B cell (primary cell): ENCODE data around the gene SPINDOC. TPM values are rescaled to one million over a fixed set of nuclear protein-coding genes. Genes with fewer than 3 reads are reported as not detected.

ENCODE experiments used
- ATAC-seq: fragments of 200-7000 bp; cut with Tn5 transposase; one replicate; pipeline ENCODE4 v1.10.0; 2021; ENCODE audit warnings: low read depth, mild to moderate bottlenecking, moderate number of reproducible peaks, moderate library complexity
- CTCF ChIA-PET: fragments of 350-600 bp; sonication (Branson Sonifier 250); formaldehyde crosslinking; loops from one replicate; lab custom pipeline; 2021; ENCODE audit warnings: antibody characterized with exemption, inconsistent platforms; lab: Charles Lee
- POLR2A ChIA-PET: fragments of 350-600 bp; sonication (Branson Sonifier 250); formaldehyde crosslinking; loops from one replicate; lab custom pipeline; 2021; ENCODE audit warnings: antibody characterized with exemption; lab: Charles Lee
- DNase-seq: peaks from one replicate; pipeline ENCODE4 v3.0.0; 2013
- H2AFZ ChIP-seq: 2 replicates; pipeline ENCODE4 v1.6.1; 2012; ENCODE audit warnings: mild to moderate bottlenecking, low read depth, low read length; ENCODE audit not compliant: insufficient read depth, poor library complexity, severe bottlenecking
- H3K27ac ChIP-seq, 2 donors: 1 replicate in 1 of 2; 2 replicates in 1 of 2; pipeline ENCODE4 v1.5.1; 2012 to 2013; ENCODE audit warnings: low read length in 2 of 2, mild to moderate bottlenecking in 2 of 2, moderate library complexity in 1 of 2
- H3K27me3 ChIP-seq, 4 experiments: fragments of 200-600 bp in 1 of 4; sonication (generic) in 1 of 4; replicated peaks in 1 of 4; 1 replicate in 2 of 4; 2 replicates in 2 of 4; pipeline versions ENCODE4 v1.6.1 to v1.7.0; 2013 to 2016; ENCODE audit warnings: low read length in 3 of 4, mild to moderate bottlenecking in 2 of 4, mixed read lengths in 1 of 4, moderate library complexity in 1 of 4; ENCODE audit not compliant: insufficient read depth in 4 of 4, control insufficient read depth in 3 of 4; ENCODE audit errors: control extremely low read depth in 1 of 4
- H3K36me3 ChIP-seq, 2 experiments: replicated peaks in 1 of 2; 1 replicate in 1 of 2; 2 replicates in 1 of 2; pipeline versions ENCODE4 v1.6.1 to v1.7.1; 2013; ENCODE audit warnings: low read length in 1 of 2; ENCODE audit not compliant: insufficient read depth in 2 of 2, control insufficient read depth in 1 of 2; ENCODE audit errors: control extremely low read depth in 1 of 2, extremely low read depth in 1 of 2
- H3K4me1 ChIP-seq, 2 donors: fragments of 200-600 bp in 1 of 2; sonication (generic) in 1 of 2; 1 replicate in 1 of 2; 2 replicates in 1 of 2; pipeline versions ENCODE4 v1.5.1 to v1.6.1; 2013 to 2017; ENCODE audit warnings: low read length in 2 of 2; ENCODE audit not compliant: control insufficient read depth in 2 of 2, insufficient read depth in 2 of 2
- H3K4me2 ChIP-seq: replicated peaks from 2 replicates; pipeline ENCODE3; 2012; ENCODE audit warnings: mild to moderate bottlenecking, low read depth, low read length; ENCODE audit not compliant: poor library complexity, severe bottlenecking
- H3K4me3 ChIP-seq, 5 experiments: fragments of 200-600 bp in 1 of 5; sonication (generic) in 1 of 5; 1 replicate in 3 of 5; 2 replicates in 2 of 5; pipeline versions ENCODE4 v1.5.1 to v1.7.0; 2011 to 2016; ENCODE audit warnings: low read length in 4 of 5, mild to moderate bottlenecking in 4 of 5, low read depth in 2 of 5, control low read depth in 1 of 5, moderate library complexity in 1 of 5; ENCODE audit not compliant: insufficient read depth in 1 of 5; ENCODE audit errors: control extremely low read depth in 1 of 5, extremely low read depth in 1 of 5
- H3K79me2 ChIP-seq: fragments of 200-600 bp; sonication (generic); one replicate; pipeline ENCODE4 v1.6.0; 2016; ENCODE audit warnings: low read length; ENCODE audit not compliant: control insufficient read depth, insufficient read depth
- H3K9ac ChIP-seq: fragments of 200-600 bp; sonication (generic); 2 replicates; pipeline ENCODE4 v1.6.1; 2017; ENCODE audit warnings: mild to moderate bottlenecking, low read length, moderate library complexity
- H3K9me3 ChIP-seq, 3 donors: one replicate each; pipeline versions ENCODE4 v1.6.1 to v1.7.1; 2013; ENCODE audit warnings: low read length in 2 of 3; ENCODE audit not compliant: control insufficient read depth in 2 of 3, insufficient read depth in 1 of 3; ENCODE audit errors: control extremely low read depth in 1 of 3
- H4K20me1 ChIP-seq: 2 replicates; pipeline ENCODE4 v1.6.0; 2012; ENCODE audit warnings: mild to moderate bottlenecking, low read length; ENCODE audit not compliant: insufficient read depth, control insufficient read depth, poor library complexity, severe bottlenecking
- H3K27ac Mint-ChIP-seq: one replicate; pipeline ENCODE4 v1.8.0; 2021; ENCODE audit warnings: mixed read lengths
- H3K27me3 Mint-ChIP-seq: one replicate; pipeline ENCODE4 v1.8.0; 2021; ENCODE audit warnings: mixed read lengths
- H3K4me1 Mint-ChIP-seq: one replicate; pipeline ENCODE4 v1.8.0; 2021; ENCODE audit warnings: mixed read lengths
- H3K4me3 Mint-ChIP-seq: one replicate; pipeline ENCODE4 v1.8.0; 2021; ENCODE audit warnings: mixed read lengths
- H3K9me3 Mint-ChIP-seq: one replicate; pipeline ENCODE4 v1.8.0; 2022; ENCODE audit warnings: mixed read lengths; ENCODE audit not compliant: insufficient read depth
- CTCF ChIP-seq: fragments of 200-600 bp; IDR thresholded peaks from one replicate; pipeline ENCODE4 v1.8.0; 2022; ENCODE audit warnings: antibody characterized with exemption, mild to moderate bottlenecking
- EZH2 ChIP-seq: IDR thresholded peaks from 2 replicates; pipeline ENCODE4 v1.6.1; 2012; ENCODE audit warnings: borderline replicate concordance, low read depth, mild to moderate bottlenecking, moderate library complexity, low read length; ENCODE audit not compliant: insufficient read depth, poor library complexity, severe bottlenecking
- WGBS: methylation state at CpG from one replicate; pipeline ENCODE4 v1.1.5; 2013; ENCODE audit warnings: missing lambda C conversion rate; ENCODE audit not compliant: insufficient coverage; 5-methylcytosine and 5-hydroxymethylcytosine counted together
- intact Hi-C: fragments of 100-400 bp; cut with micrococcal nuclease; formaldehyde crosslinking; loops from one replicate; pipeline ENCODE4 v1.10.0; 2022
- polyA plus RNA-seq: library from polyadenylated mRNA; depleted of rRNA; stranded (reverse); fragments of >200 nt; gene quantifications from 2 replicates; pipeline ENCODE4 v1.2.3, GENCODE V29; 2012
- total RNA-seq, 2 donors: library from RNA; stranded (reverse); fragments of 120-200 nt in 1 of 2; gene quantifications; 1 replicate in 1 of 2; 2 replicates in 1 of 2; pipeline versions ENCODE4 v1.2.3 to v1.2.4, GENCODE V29; 2013 to 2022

SPINDOC gene
- total and polyA plus RNA-seq, 2 donors (not counting 1 experiment from before 2014, with no cell fraction given), result 10.5 to 23.9 TPM

- H4K20me1 ChIP-seq, result no peaks in the 10 kb centered on the region
- H3K79me2 ChIP-seq, result no peaks in the 10 kb centered on the region
- no peaks in the 10 kb centered on the region for H3K4me1 Mint-ChIP-seq
- no peaks in the 10 kb centered on the region for H3K36me3 ChIP-seq
- H3K4me2 ChIP-seq, result no peak overlapping the region
- H3K4me1 ChIP-seq, result no peaks in the 10 kb centered on the region
- no peaks in the 10 kb centered on the region for H3K9me3 ChIP-seq
- ChIA-PET CTCF (interaction anchor here (1.1 kb wide), 1 partner anchor 24 kb away, joined by 3 read pairs; no protein-coding TSS in a partner anchor), POLR2A (no interaction called here)
- no peaks in the 10 kb centered on the region for H3K9me3 Mint-ChIP-seq
- WGBS, result no CpG with 5 or more reads among the region's 2 CpGs
- no peak for ATAC-seq
- H3K27ac ChIP-seq, result no peak overlapping the region
- no peak overlapping the region for H2AFZ ChIP-seq
- no peak overlapping the region for H3K4me3 Mint-ChIP-seq
- no peak for DNase-seq
- H3K27ac Mint-ChIP-seq, result no peak overlapping the region
- H3K27me3 Mint-ChIP-seq, result peaks cover 29% of the 10 kb centered on the region
- no peak for TF ChIP-seq CTCF
- no peak for TF ChIP-seq EZH2
- peaks cover 0 to 3% (median 0%) of the 10 kb centered on the region in 4 experiments for H3K27me3 ChIP-seq
- intact Hi-C loops, result no loop called here
- H3K4me3 ChIP-seq, result no peak overlapping the region
- H3K9ac ChIP-seq, result no peak overlapping the region
Measured at GRCh38 chr11:63779039-63779438, 34.2 kb upstream of the SPINDOC start.

- H3K4me1 Mint-ChIP-seq, result no peaks in the 10 kb centered on the region
- no peak overlapping the region for H3K4me2 ChIP-seq
- H3K4me3 ChIP-seq, result no peak overlapping the region
- TF ChIP-seq EZH2, result no peak
- TF ChIP-seq CTCF, result no peak
- no peaks in the 10 kb centered on the region for H3K9me3 ChIP-seq
- no peak overlapping the region for H3K27ac ChIP-seq
- WGBS, result no CpG with 5 or more reads among the region's 6 CpGs
- ATAC-seq, result no peak
- ChIA-PET POLR2A (no interaction called here), CTCF (no interaction called here)
- H3K36me3 ChIP-seq, result no peaks in the 10 kb centered on the region
- H4K20me1 ChIP-seq, result no peaks in the 10 kb centered on the region
- H3K79me2 ChIP-seq, result no peaks in the 10 kb centered on the region
- H3K9me3 Mint-ChIP-seq, result no peaks in the 10 kb centered on the region
- DNase-seq, result no peak
- H3K4me1 ChIP-seq, result no peaks in the 10 kb centered on the region
- H3K27me3 ChIP-seq, result no peaks in the 10 kb centered on the region
- H3K27ac Mint-ChIP-seq, result no peak overlapping the region
- intact Hi-C loops, result no loop called here
- H3K9ac ChIP-seq, result no peak overlapping the region
- peaks cover 13% of the 10 kb centered on the region for H3K27me3 Mint-ChIP-seq
- no peak overlapping the region for H3K4me3 Mint-ChIP-seq
- no peak overlapping the region for H2AFZ ChIP-seq
Measured at GRCh38 chr11:63782749-63783148, 30.5 kb upstream of the SPINDOC start.
